Peyer's patch (tissue), 4 donors: ENCODE results near the gene TMEM256.

Experiments used
- CTCF ChIP-seq, 6 experiments: fragments of 450-650 bp in 4 of 6; fragments of 200-600 bp in 2 of 6; sonication (generic) in 1 of 6; IDR thresholded peaks; one replicate each; pipeline ENCODE4 v1.5.1; 2017 to 2019; ENCODE audit warnings: antibody characterized with exemption in 6 of 6, mild to moderate bottlenecking in 3 of 6, moderate library complexity in 1 of 6
- POLR2A ChIP-seq, 2 donors: fragments of 450-650 bp; IDR thresholded peaks; one replicate each; pipeline ENCODE4 v1.5.1; 2017; ENCODE audit warnings: antibody characterized with exemption in 2 of 2, mild to moderate bottlenecking in 2 of 2, moderate library complexity in 2 of 2

DNA sequence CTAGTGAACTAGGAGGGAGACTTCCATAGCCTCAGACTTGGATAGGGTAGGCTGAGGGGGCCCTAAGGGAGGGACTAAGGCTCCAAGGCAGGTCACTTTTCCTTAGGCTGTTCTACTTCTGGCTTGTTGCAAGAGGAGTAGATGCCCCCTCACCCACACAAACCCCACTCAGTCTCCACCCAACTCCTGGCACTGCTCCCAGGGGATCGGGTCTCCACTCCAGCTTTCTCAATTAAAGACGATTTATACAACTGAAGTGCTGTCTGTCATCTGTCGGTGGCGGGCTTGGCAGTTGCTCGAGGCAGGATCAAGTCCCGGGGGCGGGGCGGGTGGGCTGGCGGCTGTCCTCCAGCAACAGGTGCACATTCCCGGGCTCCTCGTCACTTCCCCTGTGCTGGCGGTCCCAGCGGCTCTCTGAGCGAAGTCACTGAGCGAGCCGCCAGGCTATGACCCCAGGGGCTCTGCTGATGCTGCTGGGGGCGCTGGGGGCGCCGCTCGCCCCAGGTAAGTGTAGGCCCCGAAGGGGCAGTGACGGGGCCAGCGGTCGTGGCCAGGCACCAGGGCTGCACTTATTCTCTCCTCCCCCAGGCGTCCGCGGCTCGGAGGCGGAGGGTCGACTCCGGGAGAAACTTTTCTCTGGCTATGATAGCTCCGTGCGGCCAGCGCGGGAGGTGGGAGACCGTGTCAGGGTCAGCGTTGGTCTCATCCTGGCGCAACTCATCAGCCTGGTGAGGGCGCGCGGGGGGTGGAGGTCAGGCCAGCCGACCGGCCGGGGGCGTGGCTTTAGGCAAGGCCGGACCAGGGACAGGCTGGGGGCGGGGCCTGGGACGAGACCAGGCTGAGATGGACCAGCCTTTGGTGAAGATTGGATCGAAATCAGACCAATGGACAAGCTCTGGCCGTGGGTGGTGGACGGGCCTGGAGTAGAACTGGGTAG lies 41.1 kb upstream of the TMEM256 start, which contains the start of gene CHRNB1:
- peak in 2 of 6 experiments; percentile 10 to 13 for TF ChIP-seq CTCF (IDR thresholded peaks at IDR 0.05)
- TF ChIP-seq POLR2A (IDR thresholded peaks at IDR 0.05), result no peak
